HG03196 (cell line): Measurements from ENCODE around the gene ZPLD1.

Experiments used
- ATAC-seq: cut with Tn5 transposase; IDR thresholded peaks from one replicate; pipeline ENCODE4 v1.9.1; 2021; ENCODE audit not compliant: unreplicated experiment

ZPLD1 gene

GRCh38 chr3:102521246-102521645 is 86.4 kb downstream of the ZPLD1 start:
- ATAC-seq = no peak

DNA sequence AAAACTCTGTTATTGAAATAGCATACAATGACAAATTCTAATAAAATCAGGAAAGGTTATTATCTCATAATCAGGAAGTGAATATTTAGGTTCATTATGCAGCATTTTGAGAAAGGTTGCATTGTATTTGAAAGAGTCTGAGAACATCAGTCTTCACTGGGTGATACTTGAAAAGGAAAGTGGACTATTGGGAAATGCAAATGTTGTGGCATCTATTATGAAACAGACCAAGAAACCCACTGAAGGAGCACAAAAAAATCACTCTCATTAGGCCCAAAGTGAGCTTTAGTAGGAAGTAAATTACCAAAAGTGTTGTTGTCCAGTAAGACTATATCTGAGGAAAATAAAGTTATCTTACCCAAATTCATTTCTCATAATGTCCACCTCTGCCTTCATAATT is 90.8 kb downstream of the ZPLD1 start:
- ATAC-seq = peak; percentile 77

DNA sequence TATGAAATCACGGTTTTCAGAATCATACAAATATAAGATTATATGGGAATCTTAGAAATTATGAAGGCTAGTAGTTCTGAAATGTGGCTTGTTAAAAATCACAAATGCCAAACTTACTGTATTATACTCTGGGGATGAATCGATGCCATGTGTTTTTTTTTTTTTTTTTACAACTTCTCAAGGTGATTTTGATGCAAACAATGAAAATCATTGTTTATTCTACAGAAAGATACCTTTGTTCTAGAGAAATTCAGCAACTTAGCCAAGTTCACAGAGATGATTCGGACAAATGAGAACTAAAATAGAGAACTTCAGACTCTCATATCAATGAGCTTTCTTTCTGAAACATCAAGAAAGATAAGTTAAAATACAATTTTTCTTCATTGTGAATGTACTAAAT is 92.0 kb downstream of the ZPLD1 start:
- ATAC-seq = no peak

DNA sequence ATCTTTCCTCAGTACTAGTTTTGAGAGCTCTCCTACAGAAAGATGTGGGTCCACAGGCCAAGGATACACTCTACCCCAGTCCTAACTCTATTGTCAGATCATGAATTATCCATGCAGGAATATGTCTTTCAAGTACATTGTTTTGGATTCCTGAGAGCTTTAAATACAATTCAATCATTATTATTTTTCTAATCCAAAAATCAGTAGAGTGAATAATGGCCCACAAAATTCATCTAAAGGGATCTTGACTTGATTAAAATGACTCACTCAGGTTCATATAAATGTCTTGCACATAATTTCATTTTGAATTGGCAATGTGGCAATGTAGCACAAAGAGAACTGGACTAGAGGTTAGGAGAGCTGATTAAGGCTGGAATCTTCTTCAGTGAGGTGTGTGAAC is 93.9 kb downstream of the ZPLD1 start:
- no peak for ATAC-seq
